ENCODE data around the gene PTER.

PTER gene

DNA sequence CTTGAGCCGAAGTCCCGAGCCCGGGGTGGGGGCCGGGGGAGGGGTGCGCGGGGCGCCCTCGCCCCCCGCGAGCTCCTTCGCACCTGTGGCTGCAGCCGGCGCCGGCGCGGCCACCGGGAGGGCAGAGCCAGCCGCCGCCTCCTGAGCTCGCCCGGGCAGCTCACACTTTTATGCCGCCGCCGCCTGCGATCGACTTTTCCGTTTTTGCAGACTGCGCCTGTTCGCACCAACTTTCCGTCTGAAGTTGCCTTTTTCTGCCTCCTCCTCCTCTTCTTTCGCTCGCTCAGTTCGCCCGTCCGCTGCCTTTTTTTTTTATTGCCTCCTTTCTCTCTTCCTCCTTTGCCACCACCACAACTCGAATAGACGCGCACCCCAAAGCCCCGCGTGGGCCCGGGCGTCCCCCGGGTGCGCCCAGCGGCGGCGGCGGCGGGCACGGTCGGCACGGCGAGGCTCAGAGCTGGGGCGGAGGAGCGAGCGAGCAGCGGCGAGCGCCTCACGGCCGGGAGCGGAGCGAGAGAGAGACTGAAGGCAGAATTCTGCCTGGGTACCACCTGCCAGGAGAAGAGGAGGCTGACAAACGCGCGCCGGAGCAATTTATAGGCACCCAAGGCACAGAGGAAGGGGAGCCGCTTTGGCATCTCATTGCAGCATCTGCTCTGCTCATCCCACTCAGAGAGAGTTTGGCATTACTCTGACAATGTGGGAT, 84.7 kb downstream of the PTER start, which contains the start of gene C1QL3:
C1QL3 (minus strand) TSS at position 569 of the 706 bp plus-strand sequence. CDS start 814 bp downstream, outside the sequence.
- DNase-seq (ENCODE audit: extremely low spot score, insufficient read length, low read depth) (no peak), FAIRE-seq (no peak)

DNA sequence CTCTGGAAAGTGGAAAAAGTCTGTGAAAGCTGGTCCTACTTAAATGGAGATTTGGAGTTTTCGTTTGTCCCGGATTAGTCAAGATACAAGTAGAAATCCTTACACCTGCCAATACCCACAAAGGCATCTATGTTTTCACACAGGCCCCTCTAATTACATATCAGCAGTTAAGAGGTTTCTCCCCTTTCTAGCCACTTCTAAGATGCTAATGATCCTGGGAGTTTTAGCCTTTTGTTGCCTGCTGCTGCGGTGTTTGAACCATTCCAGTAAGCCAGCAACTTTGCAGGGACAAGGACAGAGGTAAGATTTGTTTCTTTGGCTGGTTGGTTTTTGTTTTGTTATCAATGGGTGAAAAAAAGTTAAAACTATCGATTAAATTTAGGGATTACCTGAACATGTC, 90.6 kb downstream of the PTER start:
- FAIRE-seq, result no peak
- no peak for DNase-seq (ENCODE audit: extremely low spot score, insufficient read length, low read depth)

DNA sequence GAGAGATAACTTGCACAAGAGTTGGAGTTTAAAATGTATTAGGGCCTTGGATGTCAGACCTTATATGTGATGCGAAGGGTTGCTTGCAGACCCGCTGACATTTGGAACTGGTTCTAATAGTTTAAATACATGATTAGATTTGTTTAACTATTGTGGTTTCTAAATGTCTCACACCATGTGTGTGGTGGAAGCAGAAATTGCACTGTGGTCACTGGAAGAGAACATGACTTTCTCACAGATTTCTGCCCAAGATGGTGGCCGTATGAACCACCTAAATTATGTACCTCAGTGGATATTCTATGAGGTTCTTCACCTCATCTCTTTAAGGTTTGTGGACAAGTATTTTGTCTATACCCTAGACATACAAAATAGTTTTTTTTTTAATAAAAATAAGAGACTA, 93.0 kb downstream of the PTER start:
- DNase-seq (ENCODE audit: extremely low spot score, insufficient read length, low read depth), result no peak

DNA sequence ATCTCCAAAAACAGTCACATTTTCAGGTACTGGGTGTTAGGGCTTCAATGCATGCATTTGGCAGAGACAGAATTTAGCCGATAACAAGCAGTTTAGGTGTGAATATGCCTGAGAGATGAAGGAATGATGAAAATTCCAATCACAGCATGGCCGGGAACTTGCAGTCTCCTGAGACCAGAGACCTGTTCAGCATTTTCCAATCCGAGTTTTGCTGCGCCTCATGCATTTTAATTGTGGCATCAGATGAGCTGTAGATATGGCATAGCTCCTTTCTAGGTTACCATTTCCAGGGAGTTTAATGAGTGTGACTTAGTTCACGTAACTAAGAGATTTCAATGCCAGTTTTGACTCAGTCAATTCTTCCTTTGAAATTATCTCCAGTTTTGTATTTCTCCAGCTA, 99.3 kb downstream of the PTER start:
- FAIRE-seq (no peak), DNase-seq (ENCODE audit: extremely low spot score, insufficient read length, low read depth) (no peak)

More for the DNA sequence above, 93.0 kb downstream of the PTER start:
- FAIRE-seq, result peak; percentile 44

DNA sequence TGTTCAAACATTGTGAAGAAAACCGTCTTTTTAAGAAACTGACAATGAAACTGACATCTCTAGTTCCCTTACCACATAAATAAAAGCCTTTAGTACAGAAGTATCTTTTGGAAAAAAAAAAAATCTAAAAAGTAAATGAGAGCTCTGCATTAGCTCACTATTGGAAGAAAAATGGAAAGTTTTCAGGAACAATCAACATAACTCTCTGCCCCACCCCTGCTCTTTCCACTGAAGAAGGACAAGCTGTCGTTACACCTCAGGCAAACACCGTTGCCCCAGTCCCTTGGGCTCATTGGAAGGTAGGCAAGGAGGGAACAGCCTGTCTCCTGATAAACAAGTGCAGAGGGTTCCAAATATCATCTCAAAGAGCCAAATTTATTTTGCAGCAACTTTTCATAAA, 107.3 kb downstream of the PTER start:
- no peak for DNase-seq (ENCODE audit: extremely low spot score, insufficient read length, low read depth)
- FAIRE-seq, result no peak

DNA sequence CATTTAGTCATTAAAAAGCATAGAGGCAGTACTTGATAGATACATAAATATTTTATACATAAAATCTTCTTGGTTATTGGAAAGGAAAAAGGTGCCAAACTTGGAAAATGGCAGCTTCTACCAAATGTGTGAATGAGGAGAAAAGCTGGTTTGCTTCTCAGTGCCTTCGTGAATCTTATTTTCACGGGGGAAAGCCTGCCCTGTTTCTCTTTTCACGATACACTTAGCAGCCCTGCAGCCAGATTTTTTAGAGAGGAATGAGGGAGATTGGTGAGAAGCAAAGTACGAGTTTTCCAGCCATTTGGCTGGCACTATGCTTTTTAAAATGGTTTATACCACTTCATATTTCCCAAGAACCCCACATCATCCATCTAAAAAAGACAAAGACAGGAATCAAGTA, 107.8 kb downstream of the PTER start:
- no peak for FAIRE-seq
- DNase-seq (ENCODE audit: extremely low spot score, insufficient read length, low read depth), result no peak

DNA sequence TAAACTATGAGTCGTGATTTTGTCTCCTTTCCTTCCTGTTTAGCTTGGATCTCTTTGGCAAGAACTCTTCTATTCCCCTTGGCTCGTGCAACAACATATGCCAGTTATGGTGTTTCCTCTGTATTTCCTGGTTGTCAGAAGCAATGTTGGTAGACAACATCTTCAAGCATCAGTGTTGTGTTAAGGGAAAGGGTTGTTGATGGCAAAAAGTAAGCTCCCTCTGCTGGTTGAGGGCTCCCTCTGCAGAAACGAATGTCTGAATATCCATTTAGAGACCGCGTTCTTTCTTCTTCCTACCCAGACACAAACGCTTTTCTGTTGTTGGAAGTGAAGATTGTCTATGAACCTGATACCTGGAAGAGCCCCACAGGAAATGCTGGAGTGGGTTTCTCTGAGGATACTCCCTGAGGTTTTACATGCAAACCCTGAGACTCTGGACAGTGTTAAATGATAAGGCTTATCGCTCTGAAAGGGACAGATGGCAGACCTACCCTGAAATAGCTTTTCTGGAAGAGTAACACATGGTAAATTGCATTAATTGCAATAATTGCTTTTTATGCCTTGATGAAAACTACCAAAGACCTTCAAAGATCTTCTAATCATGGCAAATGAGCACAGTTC, 108.4 kb downstream of the PTER start:
- FAIRE-seq (peak; percentile 81), DNase-seq (ENCODE audit: extremely low spot score, insufficient read length, low read depth) (peak; percentile 28)

DNA sequence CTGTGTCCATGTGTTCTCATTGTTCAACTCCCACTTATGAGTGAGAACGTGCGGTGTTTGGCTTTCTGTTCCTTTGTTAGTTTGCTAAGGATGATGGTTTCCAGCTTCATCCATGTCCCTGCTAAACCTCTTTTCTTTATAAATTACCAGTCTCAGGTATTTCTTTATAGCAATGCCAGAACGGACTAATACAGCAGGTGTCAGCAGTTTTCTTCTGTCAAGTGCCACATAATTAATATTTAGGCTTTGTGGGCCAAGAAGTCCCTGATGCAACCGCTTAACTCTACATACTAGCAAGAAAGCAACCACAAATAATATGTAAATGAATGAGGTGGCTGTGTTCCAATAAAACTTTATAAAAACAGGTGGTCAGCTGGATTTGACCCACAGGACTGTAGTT, 111.2 kb downstream of the PTER start:
- no peak for DNase-seq (ENCODE audit: extremely low spot score, insufficient read length, low read depth)
- FAIRE-seq, result no peak

DNA sequence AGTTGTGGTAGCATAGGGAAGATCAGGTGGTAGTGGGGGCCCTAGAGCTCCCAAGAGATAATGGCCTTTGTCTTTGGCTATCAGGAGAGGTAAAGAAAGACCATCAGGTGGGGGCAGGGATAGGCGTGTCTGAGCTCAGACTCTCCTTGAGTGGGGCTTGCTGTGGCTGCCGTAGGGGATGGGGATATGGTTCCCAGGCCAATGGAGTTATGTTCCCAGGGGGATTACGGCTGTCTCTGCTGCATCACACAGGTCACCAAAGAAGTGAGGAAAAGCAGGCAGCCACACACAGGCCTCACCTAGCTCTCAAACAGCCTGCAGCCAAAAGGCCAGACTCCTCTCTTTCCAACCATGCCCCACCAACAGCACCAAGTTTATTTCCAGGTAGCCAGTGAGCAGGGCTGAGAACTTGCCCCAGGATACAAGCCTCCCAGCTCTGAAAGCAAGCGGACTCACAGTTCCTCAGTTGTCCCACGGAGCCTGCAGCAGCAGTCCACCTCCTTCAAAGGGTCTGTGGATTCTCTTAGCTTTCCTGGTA, 122.5 kb downstream of the PTER start:
- DNase-seq (ENCODE audit: extremely low spot score, insufficient read length, low read depth) (no peak), FAIRE-seq (no peak)

DNA sequence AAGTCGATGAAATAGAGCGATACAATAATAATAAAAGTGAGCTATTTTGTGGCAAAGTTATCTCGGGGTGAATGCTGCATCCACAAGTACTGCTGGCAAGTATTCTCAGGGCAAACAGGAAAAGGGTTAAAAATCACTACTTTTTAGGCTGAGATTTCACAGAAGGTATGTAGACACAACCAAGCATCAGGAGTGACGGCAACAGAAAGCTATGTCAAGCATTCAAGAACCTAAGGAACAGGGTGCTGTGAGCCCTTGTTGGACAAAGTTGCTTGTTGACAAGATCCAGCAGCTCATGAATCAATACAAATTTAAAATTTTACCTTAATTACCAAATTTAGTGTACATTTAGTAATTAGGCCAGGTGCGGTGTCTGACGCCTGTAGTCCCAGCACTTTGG, 126.1 kb downstream of the PTER start:
- FAIRE-seq (no peak), DNase-seq (ENCODE audit: extremely low spot score, insufficient read length, low read depth) (no peak)

Measured in GM18507 (cell line).